ENCODE results near the gene ST6GAL2.

DNA sequence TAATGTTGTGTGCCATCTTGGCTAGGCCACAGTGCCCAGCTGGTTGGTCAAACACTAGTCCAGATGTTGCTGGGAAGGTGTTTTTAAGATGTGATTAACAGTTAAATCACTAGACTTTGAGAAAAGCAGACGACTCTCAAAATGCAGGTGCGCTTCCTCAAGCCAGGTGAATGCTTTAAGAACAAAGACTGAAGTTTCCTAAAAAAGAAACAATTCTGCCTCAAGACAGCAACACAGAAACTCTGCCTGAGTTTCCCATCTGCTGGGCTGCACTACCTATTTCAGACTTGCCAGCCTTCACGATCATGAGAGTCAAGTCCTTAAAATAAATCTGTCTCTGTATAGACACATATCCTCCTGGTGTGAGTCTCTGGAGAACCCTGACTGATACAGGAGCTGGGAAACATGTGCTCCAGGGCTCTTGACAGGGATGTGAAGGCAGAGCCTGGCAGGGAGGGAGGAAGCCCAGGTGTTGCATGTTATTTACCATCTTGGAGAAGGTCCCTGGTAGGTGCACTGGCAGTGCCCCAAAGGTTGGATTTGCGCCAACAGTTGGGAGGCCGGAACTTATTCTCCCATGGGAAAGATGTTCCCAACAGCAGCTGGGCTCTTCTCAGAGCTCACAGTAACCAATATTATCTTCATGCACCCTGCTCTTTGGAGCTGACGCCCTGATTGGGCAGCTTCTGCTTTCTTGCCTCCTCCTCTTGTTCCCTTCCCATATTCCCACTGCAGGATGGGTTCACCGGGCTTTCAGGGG, 43.9 kb downstream of the ST6GAL2 start:
- TF ChIP-seq POLR2A (IDR thresholded peaks at IDR 0.05; ENCODE audit: low read depth, low read length) = no peak
- no peak for TF ChIP-seq POLR2AphosphoS5 (IDR thresholded peaks at IDR 0.05; ENCODE audit: low read depth, low read length)
